NCI-H748 treated with DMSO at 0.1 percent for 48 hours (cell line): ENCODE measurements around the gene CDCA5.
"Not testable (repeated sequence)": the region's sequence is repeated elsewhere in the genome, so short reads cannot be mapped to it uniquely, and the experiment has no call there.

ENCODE experiments used
- DNase-seq: peaks from one replicate; lab custom pipeline; 2025; lab: John Stamatoyannopoulos, UW

The CDCA5 gene

GRCh38 chr11:65118891-65119669 is 35.2 kb upstream of the CDCA5 start:
- not testable (repeated sequence) for DNase-seq

- DNase-seq = no peak
Observed at GRCh38 chr11:65118097-65118837, 34.4 kb upstream of the CDCA5 start.

- DNase-seq = peak; percentile 93
Observed at GRCh38 chr11:65117206-65118096, 33.6 kb upstream of the CDCA5 start, which contains the start of gene ZNHIT2. TSS of gene ZNHIT2 (minus strand) at chr11:65117701. CDS start at chr11:65117653, 48 bp downstream.

- DNase-seq = no peak
Observed at GRCh38 chr11:65116370-65117205, 32.7 kb upstream of the CDCA5 start.

GRCh38 chr11:65115361-65116082 is 31.7 kb upstream of the CDCA5 start:
- DNase-seq = no peak

- no peak for DNase-seq
Observed at GRCh38 chr11:65114538-65115171, 30.8 kb upstream of the CDCA5 start.

- no peak for DNase-seq
Observed at GRCh38 chr11:65113839-65114238, 30.0 kb upstream of the CDCA5 start.

GRCh38 chr11:65113361-65113756 is 29.5 kb upstream of the CDCA5 start:
- no peak for DNase-seq

- DNase-seq = peak; percentile 34
Observed at GRCh38 chr11:65112546-65113360, 28.9 kb upstream of the CDCA5 start.

GRCh38 chr11:65111744-65112545 is 28.1 kb upstream of the CDCA5 start, which contains the start of gene TM7SF2:
TSS of gene TM7SF2 (plus strand) at chr11:65111872. CDS start at chr11:65112016, 144 bp downstream.
- peak; percentile 95 for DNase-seq

- DNase-seq = no peak
Observed at GRCh38 chr11:65111159-65111743, 27.4 kb upstream of the CDCA5 start.

GRCh38 chr11:65110354-65110861 is 26.6 kb upstream of the CDCA5 start:
- peak; percentile 63 for DNase-seq

- DNase-seq = no peak
Observed at GRCh38 chr11:65109231-65110198, 25.7 kb upstream of the CDCA5 start.

- DNase-seq = no peak
Observed at GRCh38 chr11:65108469-65109123, 24.8 kb upstream of the CDCA5 start.

- no peak for DNase-seq
Observed at GRCh38 chr11:65107751-65108468, 24.1 kb upstream of the CDCA5 start.
